ENCODE data around the gene CTAG1B.

- TF ChIP-seq CTCF (IDR thresholded peaks at IDR 0.05) (no peak), POLR2A (IDR thresholded peaks at IDR 0.05) (no peak)
These were observed 25.9 kb downstream of the CTAG1B start for GRCh38 chrX:154593201-154593600.
